Stimulated activated naive CD8-positive, alpha-beta T cell treated with anti-CD3 and anti-CD28 coated beads, Interleukin-15, Interleukin-2, amounts not matched to agents 100 U/mL and 50 U/mL, for 24 hours (primary cell): ENCODE measurements around the gene NFKBIA.
"Not testable (repeated sequence)": the region's sequence is repeated elsewhere in the genome, so short reads cannot be mapped to it uniquely, and the experiment has no call there.

Experiments used
- ATAC-seq: fragments of 150-1000 bp; cut with Tn5 transposase; one replicate; pipeline ENCODE4 v1.10.0; 2021
- DNase-seq: peaks from one replicate; pipeline ENCODE4 v3.0.0; 2021

The NFKBIA gene

DNA sequence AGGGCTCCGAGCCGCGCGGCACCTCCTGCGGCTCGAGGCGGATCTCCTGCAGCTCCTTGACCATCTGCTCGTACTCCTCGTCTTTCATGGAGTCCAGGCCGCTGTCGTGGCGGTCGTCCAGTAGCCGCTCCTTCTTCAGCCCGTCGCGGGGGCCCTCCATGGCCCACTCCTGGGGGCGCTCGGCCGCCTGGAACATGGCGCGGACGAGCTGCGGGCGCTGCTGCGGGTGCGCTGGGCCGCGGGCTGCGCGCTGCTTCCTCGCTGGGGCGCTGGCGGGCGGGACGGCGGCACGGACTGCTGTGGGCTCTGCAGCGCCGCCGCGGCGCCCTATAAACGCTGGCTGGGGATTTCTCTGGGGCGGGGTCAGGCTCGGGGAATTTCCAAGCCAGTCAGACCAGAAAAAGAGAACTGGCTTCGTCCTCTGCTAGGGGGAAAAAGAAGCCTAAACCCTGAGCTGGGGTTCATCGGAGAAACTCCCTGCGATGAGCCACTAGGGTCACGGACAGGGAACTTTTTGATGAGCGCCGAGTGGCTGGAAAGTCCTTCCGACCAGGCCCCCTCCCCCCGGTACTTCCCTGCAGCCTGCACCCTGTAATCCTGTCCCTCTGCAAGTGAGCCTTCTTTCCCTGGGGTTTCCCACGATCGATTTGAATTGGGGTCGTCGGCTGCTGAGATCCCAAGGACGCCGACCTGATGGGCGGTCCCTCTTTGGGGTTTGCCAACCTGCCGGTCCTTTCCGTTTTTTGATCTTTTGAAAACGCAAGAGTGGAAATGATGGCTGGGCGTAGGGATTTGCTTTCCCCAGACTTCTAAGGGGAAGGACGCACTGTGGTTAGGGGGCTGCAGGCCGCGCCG is at the start of gene NFKBIA:
Gene NFKBIA (minus strand): TSS at position 301 of the 855 bp plus-strand sequence. CDS start 105 bp downstream, at position 196.
- DNase-seq (peak; percentile 96), ATAC-seq (peak; percentile 65)

GRCh38 chr14:35446450-35446849 is 41.9 kb upstream of the NFKBIA start:
- ATAC-seq (no peak), DNase-seq (no peak)

GRCh38 chr14:35444104-35444503 is 39.6 kb upstream of the NFKBIA start:
- DNase-seq, result no peak

GRCh38 chr14:35441160-35441559 is 36.6 kb upstream of the NFKBIA start:
- ATAC-seq (no peak), DNase-seq (no peak)

More at GRCh38 chr14:35444104-35444503, 39.6 kb upstream of the NFKBIA start:
- ATAC-seq, result no peak

DNA sequence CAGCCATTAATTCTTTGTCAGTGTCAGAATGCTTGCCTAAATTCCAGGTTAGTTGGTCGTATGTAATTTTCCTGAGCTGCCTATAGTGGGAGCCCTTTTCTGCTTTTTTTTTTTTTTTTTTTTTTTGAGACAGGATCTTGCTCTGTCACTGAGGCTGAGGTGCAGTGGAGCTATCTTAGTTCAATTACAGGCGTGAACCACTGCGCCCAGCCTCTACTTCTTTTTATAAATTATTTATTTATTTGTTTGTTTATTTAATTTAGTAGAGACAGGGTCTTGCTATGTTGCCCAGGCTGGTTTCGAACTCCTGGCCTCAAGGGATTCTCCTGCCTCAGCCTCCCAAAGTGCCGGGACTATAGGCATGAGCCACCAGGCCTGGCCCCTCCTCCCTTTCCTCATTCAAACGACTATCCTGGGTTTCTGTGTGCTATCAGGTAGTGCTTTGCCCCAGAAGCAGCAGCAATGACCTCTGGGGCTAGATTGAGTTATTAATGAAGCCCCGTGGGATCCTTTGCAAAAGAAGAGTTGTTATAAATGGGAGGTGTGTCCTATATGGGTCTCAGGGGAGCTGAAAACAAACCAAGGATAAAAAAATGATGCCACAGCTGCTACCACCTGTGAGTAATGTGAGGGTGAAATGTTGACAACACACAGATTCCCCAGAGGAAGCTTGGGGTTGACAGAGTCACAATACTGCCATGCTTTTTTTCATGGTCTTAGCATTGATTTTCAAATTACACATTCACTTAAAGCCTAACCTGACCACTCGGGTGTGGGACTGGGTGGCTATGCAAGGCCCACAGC is 34.6 kb upstream of the NFKBIA start:
- no peak for DNase-seq
- ATAC-seq, result no peak

- not testable (repeated sequence) for ATAC-seq
Observed at GRCh38 chr14:35438492-35438891, 33.9 kb upstream of the NFKBIA start.

DNA sequence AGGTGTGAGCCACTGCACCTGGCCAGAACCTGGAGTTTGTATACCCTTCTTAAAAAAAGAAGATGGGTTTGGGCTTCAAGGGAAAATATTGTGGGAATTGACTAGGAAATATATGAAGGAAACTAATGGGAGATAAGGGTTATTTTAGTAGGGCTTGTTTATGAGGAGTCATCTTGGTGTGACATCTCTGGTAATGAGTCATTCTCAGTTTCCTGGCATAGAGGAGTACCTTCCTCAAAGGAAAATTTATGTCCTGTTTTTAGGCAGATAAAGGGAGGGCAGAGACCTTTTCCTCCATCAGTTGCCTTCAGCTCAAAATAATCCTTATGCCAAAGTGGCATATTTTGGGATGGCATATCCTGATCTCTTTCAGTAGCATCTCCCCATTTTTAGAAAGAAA is 30.6 kb upstream of the NFKBIA start:
- no peak for DNase-seq
- ATAC-seq, result no peak

More at GRCh38 chr14:35438492-35438891, 33.9 kb upstream of the NFKBIA start:
- not testable (repeated sequence) for DNase-seq

DNA sequence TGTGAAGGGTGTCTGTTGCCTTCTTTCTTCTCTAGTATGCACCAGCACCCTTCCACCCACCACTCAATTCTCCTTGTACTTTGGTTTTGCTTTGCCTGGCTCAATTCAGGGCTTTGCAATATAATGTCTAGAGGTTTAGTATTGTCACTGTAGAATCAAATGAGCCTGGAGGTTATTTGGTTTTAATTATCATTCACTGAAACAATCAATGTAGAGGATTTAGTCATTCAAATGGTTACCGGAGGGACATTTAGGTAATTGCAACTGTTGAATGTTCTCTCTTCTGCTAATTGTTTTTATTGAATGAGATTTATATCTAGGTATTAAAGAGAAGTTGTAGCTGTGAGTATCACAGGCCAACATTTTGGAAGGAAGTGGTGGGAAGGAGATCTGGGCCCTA is 29.3 kb upstream of the NFKBIA start:
- no peak for DNase-seq
- ATAC-seq, result no peak

DNA sequence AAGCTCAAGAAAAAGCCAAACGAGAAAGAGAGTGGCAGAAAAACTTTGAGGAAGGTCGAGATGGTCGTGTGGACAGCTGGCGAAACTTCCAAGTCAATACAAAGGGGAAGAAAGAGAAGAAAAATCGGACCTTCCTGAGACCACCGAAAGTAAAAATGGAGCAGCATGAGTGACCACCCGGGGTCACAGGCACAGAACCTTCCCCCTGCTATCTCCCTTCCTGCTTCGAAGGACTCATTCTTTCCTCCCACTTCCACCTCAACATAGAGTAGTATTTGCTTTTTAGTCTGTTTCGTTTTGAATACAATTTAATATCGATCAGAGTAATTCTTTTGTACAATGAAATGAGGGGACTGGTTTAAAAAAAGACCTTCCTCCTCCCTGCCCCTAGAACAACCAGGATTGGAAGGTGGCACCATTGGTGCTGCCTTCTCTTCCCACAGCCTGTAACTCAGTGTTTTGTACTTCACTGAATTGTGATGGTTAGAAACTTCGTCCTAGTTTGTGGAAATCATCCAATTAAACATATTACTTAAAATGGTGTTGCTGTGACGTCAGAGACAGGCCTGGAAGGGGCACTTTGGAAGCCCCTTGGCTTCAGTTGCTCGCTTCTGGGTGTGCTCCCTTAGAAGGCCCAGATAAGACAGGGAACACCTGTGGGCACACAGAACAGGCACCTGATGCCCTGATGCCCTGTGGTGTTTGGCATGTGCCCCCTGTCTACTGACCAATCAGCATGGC is 26.1 kb upstream of the NFKBIA start:
- ATAC-seq, result no peak
- no peak for DNase-seq

- ATAC-seq, result no peak
- no peak for DNase-seq
Observed at GRCh38 chr14:35429951-35430350, 25.4 kb upstream of the NFKBIA start.

DNA sequence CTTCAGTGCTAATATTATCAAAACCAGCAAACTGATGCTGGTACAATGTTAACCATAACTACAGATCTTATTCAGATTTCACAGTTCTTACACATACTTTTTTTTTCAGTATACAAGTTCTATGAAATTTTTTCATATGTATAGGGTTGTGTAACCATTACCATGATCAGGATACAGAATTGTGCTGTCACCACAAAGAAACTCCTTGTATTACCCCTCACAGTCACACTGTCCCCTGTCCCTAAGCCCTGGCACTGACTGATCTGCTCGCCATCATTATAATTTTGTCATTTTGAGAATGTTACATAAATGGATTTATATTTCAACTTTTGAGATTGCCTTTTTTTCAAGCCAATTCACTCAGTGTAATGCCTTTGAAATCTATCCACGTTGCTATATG is 21.3 kb upstream of the NFKBIA start:
- no peak for DNase-seq
- ATAC-seq, result no peak

DNA sequence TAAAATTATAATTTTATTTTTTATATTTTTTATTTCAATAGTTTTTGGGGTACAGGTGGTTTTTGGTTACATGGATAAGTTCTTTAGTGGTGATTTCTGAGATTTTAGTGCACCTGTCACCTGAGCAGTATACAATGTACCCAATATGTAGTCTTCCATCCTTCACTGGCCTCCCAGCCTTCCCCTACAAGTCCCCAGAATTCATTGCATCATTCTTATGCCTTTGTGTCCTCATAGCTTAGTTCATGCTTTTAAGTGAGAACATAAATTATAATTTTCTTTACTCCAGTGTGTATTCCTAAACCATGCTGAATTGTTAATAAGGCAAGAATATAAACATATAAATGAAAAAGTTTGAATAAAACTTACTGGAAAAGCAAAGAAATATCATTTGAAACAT is 19.1 kb upstream of the NFKBIA start:
- ATAC-seq (no peak), DNase-seq (no peak)

DNA sequence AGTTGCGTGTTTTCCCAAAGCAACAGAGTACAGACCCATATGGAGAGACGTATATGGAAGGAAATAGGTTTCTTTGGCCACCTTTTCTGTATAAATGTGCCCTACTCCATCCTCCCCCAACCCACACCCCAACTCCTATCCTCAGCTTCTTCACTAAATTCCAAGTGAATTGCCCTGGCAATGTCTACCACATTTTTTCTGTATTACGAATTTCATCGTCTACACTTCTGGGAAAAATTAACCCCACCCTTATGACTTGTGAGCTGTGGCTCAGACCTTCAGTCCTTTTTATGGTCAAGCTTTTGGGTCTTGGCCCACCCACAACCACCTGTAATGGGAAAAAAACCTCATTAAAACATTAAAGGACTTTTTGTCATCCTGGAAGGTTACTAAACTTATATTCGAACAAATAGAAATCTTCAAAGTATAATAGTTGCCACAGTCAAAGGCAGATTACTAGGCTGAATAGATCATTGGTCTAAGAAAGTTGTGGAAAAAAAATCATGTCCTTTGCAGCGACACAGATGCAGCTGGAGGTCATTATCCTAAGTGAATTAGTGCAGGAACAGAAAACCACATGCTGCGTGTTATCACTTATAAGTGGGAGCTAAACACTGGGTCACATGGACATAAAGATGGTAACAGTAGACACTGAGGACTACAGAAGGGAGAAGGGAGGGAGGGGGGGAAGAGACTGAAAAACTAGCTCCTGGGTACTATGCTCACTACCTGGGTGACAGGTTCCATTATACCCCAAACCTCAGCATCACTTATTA is 15.7 kb upstream of the NFKBIA start:
- ATAC-seq, result no peak
- DNase-seq, result no peak

GRCh38 chr14:35419429-35419841 is 14.9 kb upstream of the NFKBIA start:
- DNase-seq (no peak), ATAC-seq (no peak)

- ATAC-seq, result no peak
- DNase-seq, result no peak
Observed at GRCh38 chr14:35418093-35418492, 13.5 kb upstream of the NFKBIA start.

- DNase-seq, result peak; percentile 81
Observed at GRCh38 chr14:35416108-35416750, 11.7 kb upstream of the NFKBIA start.

GRCh38 chr14:35414365-35414764 is 9.8 kb upstream of the NFKBIA start:
- ATAC-seq (no peak), DNase-seq (no peak)

More at GRCh38 chr14:35416108-35416750, 11.7 kb upstream of the NFKBIA start:
- ATAC-seq, result peak; percentile 79

DNA sequence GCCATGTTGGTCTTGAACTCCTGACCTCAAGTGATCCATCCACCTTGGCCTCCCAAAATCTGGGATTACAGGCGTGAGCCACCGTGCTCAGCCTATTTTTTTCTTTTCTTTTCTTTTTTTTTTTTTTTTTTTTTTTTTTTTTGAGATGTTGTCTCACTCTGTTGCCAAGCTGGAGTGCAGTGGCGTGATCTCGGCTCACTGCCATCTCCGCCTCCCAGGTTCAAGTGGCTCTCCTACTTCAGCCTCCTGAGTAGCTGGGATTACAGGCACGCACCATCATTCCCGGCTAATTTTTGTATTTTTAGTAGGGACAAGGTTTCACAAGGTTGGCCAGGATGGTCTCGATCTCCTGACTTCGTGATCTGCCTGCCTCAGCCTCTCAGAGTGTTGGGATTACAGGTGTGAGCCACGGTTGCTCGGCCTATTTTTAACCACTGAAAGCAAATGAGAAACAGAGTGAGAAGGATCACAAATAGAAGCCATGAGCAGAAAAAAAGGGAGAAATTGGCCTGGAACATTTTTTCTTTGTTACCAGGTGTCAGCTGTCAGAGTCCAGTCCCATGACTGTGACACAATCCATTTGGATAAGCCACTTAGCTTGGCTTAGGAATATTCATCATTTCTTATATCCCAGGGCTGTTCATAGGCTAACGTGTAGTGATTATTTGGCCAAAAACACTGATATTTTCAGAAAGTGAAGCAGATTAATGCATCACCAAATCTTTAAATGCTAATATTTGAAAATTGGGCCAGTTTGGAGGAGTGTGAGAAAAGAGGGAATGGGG is 7.9 kb upstream of the NFKBIA start:
- ATAC-seq, result no peak
- DNase-seq, result no peak

- ATAC-seq (no peak), DNase-seq (no peak)
Observed at GRCh38 chr14:35410858-35411257, 6.3 kb upstream of the NFKBIA start.

DNA sequence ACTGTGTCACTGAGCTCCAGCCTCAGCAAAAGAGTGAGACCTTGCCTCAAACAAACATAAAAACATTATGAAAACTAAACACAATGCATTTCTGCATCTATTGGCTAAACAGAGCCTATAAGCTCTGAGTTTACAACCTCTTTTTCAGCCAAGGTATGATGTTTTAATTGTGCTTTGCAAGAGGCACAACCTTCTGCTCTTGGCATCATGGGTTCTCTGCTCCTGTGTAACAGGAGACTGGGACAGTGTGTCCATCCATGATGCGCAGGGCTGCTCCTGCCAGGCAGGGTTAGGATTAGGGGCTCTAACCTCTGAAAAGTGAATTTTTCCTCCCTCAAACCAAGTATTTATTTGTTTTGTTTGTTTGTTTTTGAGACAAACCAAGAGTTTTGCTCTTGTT is 5.0 kb upstream of the NFKBIA start:
- ATAC-seq (no peak), DNase-seq (no peak)
